HG02610 (cell line): ENCODE results near the gene SH2B2.
"Not testable (repeated sequence)": the region's sequence is repeated elsewhere in the genome, so short reads cannot be mapped to it uniquely, and the experiment has no call there.

Experiments
- ATAC-seq: cut with Tn5 transposase; IDR thresholded peaks from one replicate; pipeline ENCODE4 v1.9.1; 2021; ENCODE audit warnings: mild to moderate bottlenecking, moderate library complexity; ENCODE audit not compliant: unreplicated experiment

The SH2B2 gene

DNA sequence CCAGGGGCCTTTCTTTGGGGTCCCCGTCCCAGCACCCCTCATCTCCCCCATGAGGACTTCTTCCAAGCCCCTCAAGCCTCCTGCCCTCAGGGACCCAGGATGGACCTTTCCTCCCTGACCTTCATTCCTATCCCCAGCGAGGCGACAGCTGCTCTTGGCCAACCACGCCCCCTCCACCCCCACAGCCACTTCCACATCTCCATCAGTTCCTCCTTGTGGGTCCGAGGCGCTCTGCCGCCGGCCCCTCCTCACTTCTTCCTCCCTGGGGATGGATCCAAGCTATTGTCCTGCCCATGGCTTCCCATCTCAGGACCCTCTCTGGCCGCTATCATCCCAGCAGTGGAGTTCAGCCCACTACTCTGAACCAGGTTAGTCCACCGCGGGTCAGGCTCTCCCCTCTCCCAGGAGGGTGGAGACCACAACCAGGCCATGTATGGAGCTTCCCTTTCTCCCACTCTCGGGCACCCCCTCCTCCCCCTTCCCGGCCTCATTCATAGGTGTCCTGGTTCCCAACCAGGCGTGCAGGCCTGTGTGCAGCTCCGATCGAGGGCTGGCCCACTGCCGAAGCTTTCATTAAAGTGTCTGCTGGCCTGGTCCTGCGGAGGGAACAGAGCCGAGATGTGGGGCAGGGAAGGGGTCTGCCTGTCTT, 1.7 kb upstream of the SH2B2 start:
- no peak for ATAC-seq

GRCh38 chr7:102285540-102286236, 980 bp upstream of the SH2B2 start:
- ATAC-seq: no peak

DNA sequence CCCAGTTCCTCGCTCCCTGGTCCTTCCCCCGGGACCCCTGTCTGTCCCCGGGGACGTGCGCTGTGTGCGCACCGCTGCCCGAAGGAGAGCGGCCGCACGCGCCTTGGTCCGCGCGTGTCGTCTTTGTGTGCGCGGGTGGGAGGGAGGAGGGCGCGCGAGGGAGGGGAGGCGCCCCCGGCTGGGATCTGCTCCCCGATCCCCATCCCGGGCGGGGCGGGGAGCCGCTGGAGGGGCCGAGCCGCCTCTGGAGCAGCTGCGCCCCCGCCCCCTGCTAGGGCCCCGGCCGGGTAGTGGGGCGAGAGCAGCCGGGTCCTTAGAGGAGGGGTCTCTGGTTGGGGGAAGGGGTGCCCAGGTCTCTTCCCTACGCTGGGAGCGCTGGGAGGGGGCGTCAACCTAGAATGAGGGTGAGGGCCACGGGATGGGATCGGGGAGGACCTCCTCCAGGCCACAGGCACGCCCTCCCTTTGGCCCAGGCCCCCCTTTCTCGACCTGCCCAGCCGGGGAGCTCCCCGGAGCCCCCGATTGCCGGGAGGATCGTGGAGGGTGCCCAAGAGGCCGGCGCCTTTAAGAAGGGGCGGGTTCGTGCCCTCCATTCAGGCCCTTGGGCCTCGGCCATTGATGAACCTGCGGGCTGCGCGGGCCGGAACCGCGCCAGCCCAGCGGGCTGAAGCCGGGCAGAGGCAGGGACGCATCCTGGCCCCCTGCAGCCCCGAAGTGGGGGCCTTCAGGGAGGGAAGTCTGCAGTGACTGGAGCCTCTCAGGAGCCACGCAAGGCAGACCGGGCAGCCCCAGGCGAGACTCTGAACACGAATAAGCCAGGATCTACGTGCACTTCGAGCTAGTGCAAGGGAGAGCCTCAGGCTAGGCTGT, 678 bp downstream of the SH2B2 start:
- ATAC-seq: no peak

GRCh38 chr7:102287981-102288278, 1.3 kb downstream of the SH2B2 start:
- no peak for ATAC-seq

DNA sequence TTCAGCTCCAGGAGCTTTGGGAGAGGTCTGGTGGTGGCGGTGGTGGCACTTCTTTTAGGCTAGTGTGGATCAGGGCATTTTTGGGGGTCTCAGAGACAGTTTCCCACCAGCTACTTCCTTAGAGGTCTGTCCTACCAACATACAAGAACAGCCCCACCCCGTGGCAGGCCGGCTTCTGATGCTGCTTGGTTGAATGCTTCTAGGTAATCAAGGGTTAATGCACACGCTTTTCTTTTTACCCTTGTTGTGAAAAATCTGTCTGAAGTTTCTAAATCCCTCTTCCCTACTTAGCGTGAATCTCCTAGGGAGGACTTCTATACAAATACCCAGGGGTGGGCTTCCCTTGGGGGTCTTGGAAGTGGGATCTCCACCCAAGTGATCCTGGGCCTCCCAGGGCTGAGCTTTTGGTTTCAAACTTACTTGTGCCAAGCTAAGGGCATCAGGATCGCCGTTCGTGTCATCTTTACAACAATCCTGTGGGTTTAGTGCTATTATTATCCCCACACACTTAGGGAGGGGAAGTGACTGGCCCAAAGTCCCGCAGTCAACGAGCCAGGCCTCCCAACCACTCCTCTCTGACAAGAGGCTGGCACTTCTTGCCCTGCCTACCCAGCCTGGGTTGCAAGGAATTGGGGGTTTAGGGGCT, 1.7 kb downstream of the SH2B2 start:
- no peak for ATAC-seq

DNA sequence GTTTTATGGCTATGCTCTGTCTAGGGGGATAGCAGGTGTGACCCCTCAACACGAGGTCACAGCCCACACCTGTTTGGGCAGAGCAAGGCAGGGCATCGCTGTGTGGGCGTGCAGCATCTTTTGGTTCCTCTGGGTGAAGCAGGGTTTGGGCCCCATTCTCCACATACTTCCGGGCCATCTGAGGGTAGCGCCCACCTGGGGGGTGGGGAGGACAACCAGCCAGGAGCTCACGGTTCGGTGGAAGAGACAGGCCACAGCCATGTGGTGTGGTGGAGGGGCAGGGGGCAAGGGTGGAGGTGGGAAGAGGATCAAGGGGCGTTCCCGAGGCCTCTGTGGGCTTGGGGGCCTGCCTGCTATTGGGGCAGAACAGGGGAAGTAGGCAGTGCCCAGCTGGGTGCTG, 2.4 kb downstream of the SH2B2 start:
- no peak for ATAC-seq

- ATAC-seq: peak; percentile 57
Measured at GRCh38 chr7:102291056-102291915, 4.6 kb downstream of the SH2B2 start.

GRCh38 chr7:102291916-102292267, 5.2 kb downstream of the SH2B2 start:
- ATAC-seq: no peak

- no peak for ATAC-seq
Measured at GRCh38 chr7:102292813-102293798, 6.4 kb downstream of the SH2B2 start.

GRCh38 chr7:102294589-102294988, 7.9 kb downstream of the SH2B2 start:
- no peak for ATAC-seq

- no peak for ATAC-seq
Measured at GRCh38 chr7:102295346-102296178, 8.9 kb downstream of the SH2B2 start.

- no peak for ATAC-seq
Measured at GRCh38 chr7:102296179-102296438, 9.4 kb downstream of the SH2B2 start.

DNA sequence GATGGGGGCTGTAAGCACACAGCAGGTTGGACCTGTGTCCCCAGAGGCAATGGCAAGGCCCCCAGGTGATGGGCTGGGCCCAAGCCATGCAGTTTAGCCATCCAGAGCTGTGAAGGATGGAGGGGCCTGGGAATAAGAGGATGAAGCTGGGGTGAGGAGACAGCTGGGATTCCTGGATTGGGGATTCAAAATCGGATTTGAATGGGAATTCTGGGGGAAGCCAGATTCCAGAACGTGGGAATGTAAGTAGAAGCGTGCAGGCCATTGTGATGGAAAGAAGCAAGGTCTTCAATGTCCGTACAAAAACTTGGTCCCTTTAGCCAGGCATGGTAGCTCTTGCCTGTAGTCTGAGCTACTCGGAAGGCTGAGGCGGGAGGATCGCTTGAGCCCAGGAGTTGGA, 9.8 kb downstream of the SH2B2 start:
- ATAC-seq: no peak

DNA sequence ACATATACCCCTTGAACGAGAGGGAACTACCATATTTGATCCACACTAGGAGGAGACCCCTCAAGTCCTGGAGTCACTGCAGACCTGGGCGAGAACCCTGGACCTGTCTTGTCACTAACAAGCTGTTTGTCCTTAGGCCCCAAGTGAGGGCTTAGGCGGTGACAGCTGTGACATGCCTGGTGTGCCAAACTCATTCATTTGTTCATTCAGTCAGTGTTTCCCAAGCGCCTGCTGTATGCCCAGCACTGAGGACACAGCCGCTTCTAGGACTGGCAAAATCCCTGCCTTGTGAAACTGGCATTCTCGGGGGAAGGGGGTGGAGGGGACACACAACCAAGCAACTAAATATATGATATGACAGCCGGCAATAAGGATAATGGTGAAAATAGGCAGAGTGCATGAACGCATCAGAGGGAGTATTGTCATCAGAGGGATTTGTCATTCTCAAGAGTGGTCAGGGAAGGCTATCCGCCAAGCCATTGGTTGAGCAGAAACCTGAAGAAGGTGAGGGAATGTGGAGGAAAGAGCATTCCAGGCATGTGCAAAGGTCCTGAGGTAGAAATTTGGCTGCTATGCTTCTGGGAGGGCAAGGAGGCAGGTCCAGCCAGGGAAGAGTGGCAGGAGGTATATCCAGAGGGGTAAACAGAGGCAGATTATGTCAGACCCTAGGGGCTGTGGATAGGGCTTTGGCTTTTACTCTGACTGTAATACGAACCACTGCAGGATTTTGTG, 11.0 kb downstream of the SH2B2 start:
- no peak for ATAC-seq

DNA sequence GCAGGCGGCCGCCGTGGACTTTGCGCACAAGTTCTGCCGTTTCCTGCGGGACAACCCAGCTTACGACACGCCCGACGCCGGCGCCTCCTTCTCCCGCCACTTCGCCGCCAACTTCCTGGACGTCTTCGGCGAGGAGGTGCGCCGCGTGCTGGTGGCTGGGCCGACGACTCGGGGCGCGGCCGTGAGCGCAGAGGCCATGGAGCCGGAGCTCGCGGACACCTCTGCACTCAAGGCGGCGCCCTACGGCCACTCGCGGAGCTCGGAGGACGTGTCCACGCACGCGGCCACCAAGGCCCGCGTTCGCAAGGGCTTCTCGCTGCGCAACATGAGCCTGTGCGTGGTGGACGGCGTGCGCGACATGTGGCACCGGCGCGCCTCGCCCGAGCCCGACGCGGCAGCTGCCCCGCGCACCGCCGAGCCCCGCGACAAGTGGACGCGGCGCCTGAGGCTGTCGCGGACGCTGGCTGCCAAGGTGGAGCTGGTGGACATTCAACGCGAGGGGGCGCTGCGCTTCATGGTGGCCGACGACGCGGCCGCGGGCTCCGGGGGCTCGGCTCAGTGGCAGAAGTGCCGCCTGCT, 14.1 kb downstream of the SH2B2 start:
- no peak for ATAC-seq

DNA sequence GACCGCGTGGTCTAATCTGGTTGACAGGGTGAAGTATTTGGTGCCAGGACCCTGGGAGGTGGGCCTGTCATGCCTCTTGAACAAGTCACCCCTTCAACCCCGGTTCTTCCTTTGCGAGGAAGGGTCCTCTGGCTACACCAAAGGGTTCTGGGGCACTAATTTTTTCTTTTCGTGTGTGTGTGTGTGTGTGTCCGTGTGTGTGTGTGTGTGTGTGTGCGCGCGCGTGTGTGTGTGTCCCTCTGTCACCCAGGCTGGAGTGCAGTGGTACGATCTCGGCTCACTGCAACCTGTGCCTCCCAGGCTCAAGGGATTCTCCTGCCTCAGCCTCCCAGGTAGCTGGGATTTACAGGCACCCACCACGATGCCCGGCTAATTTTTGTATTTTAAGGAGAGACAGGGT, 14.7 kb downstream of the SH2B2 start:
- not testable (repeated sequence) for ATAC-seq

GRCh38 chr7:102302025-102302424, 15.4 kb downstream of the SH2B2 start:
- no peak for ATAC-seq
